Upper lobe of left lung (tissue), 4 donors: ENCODE data around the gene NFATC2.

ENCODE experiments used
- POLR2AphosphoS5 ChIP-seq, 2 donors: sonication (generic); formaldehyde crosslinking; IDR thresholded peaks; one replicate each; pipeline ENCODE4 v1.5.1; 2017; ENCODE audit warnings: antibody characterized with exemption in 2 of 2
- TF ChIP-seq, protein P1 (sequence below), 6 experiments: fragments of 450-650 bp in 4 of 6; fragments of 200-600 bp in 2 of 6; sonication (generic) in 2 of 6; IDR thresholded peaks; one replicate each; pipeline ENCODE4 v1.5.1; 2016 to 2019; ENCODE audit warnings: antibody characterized with exemption in 6 of 6

DNA sequence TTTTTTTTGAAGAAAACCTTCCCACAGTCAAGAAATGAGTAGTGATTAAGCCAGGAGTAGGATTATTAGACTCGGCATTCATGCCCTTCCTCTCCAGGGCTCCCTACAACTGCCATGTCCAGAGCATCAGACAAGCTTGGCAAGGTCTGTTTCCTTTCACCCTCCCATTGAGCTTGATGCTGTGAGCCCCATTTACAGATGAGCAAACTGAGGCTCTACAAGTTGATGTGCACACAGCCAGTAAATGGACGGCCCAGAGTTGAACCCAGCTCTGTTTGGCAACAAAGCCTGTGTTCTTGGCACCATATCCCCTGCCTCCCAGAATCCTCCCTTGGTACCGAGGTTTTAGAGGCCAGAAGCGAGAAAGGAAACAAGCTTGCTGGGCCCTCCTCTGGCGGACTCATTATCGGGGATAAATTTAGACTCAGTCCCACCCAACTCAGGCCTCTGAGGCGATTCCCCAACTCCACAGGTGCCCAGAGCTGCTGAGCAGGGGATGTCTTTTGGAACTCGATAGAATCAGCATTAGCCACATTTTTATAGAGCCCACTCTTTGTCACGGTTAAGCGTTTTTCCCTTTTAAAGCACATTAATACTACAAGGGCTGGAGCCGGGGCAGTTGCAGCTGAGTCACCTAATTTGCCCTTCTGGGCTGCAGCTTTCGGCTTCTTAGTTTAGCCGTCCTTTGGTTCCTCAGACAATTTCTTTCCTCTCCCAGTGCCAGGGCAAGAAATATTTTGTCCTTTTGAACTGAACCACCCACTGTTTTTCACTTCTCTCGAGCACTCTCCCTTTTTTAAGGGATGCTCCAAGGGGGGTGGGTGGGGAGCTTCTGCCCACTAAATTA lies 23.0 kb upstream of the NFATC2 start:
- TF ChIP-seq, protein P1, sequence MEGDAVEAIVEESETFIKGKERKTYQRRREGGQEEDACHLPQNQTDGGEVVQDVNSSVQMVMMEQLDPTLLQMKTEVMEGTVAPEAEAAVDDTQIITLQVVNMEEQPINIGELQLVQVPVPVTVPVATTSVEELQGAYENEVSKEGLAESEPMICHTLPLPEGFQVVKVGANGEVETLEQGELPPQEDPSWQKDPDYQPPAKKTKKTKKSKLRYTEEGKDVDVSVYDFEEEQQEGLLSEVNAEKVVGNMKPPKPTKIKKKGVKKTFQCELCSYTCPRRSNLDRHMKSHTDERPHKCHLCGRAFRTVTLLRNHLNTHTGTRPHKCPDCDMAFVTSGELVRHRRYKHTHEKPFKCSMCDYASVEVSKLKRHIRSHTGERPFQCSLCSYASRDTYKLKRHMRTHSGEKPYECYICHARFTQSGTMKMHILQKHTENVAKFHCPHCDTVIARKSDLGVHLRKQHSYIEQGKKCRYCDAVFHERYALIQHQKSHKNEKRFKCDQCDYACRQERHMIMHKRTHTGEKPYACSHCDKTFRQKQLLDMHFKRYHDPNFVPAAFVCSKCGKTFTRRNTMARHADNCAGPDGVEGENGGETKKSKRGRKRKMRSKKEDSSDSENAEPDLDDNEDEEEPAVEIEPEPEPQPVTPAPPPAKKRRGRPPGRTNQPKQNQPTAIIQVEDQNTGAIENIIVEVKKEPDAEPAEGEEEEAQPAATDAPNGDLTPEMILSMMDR (IDR thresholded peaks at IDR 0.05), result no peak
- TF ChIP-seq POLR2AphosphoS5 (IDR thresholded peaks at IDR 0.05), result no peak
